ENCODE results near the gene NUP50.

DNA sequence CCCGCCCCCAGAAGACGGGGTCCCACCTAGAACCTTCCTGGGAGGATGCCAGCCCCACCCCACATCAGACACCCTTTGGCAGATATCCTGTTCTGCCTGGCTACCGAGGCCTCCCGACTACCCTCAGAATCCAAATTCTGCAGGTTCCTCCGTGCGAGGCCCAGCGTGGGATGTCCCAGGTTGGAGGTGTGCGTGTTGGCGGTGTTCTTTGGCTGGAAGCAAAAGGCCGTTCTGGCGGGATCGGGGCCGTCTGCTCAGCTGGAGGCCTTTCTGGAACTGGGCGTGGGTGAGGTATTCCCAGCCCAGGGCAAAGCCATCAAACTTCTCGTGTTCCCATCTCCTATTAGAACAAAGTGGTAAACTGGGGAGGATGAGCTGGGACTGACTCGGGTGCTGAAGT is 32.6 kb downstream of the NUP50 start:
- TF ChIP-seq, protein P1, sequence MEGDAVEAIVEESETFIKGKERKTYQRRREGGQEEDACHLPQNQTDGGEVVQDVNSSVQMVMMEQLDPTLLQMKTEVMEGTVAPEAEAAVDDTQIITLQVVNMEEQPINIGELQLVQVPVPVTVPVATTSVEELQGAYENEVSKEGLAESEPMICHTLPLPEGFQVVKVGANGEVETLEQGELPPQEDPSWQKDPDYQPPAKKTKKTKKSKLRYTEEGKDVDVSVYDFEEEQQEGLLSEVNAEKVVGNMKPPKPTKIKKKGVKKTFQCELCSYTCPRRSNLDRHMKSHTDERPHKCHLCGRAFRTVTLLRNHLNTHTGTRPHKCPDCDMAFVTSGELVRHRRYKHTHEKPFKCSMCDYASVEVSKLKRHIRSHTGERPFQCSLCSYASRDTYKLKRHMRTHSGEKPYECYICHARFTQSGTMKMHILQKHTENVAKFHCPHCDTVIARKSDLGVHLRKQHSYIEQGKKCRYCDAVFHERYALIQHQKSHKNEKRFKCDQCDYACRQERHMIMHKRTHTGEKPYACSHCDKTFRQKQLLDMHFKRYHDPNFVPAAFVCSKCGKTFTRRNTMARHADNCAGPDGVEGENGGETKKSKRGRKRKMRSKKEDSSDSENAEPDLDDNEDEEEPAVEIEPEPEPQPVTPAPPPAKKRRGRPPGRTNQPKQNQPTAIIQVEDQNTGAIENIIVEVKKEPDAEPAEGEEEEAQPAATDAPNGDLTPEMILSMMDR (conservative IDR thresholded peaks at IDR 0.05 in 1 of 2, IDR thresholded peaks at IDR 0.05 in 1 of 2; ENCODE audit: low read depth in 1 of 2, low read length in 2 of 2): no peak
- TF ChIP-seq EZH2 (IDR thresholded peaks at IDR 0.05; ENCODE audit: low read length, missing control alignments): no peak

Data from fibroblast of lung (primary cell).